NT2/D1 (cell line): ENCODE results near the gene RAP1A.

ENCODE experiments used
- DNase-seq: peaks from one replicate; pipeline ENCODE4 v3.0.0-alpha.2; 2011; ENCODE audit warnings: low read depth, low spot score
- H3K27me3 ChIP-seq: 2 replicates; pipeline ENCODE4 v1.6.0; 2011; ENCODE audit warnings: mild to moderate bottlenecking; ENCODE audit not compliant: insufficient read length, insufficient read depth
- H3K36me3 ChIP-seq: 2 replicates; pipeline ENCODE4 v1.6.1; 2011; ENCODE audit warnings: mild to moderate bottlenecking, low read length, mixed read lengths; ENCODE audit not compliant: insufficient read depth, insufficient read length
- H3K4me1 ChIP-seq: 2 replicates; pipeline ENCODE4 v1.5.1; 2011; ENCODE audit not compliant: insufficient read depth, insufficient read length
- H3K4me3 ChIP-seq: 2 replicates; pipeline ENCODE4 v1.5.1; 2011; ENCODE audit warnings: low read depth; ENCODE audit not compliant: insufficient read length
- H3K9ac ChIP-seq: 2 replicates; pipeline ENCODE4 v1.6.0; 2011; ENCODE audit warnings: low read depth; ENCODE audit not compliant: insufficient read length
- H3K9me3 ChIP-seq: 2 replicates; pipeline ENCODE4 v1.5.1; 2011; ENCODE audit warnings: mild to moderate bottlenecking, low read length; ENCODE audit not compliant: insufficient read depth
- SUZ12 ChIP-seq: IDR thresholded peaks from 2 replicates; pipeline ENCODE4 v1.6.1; 2011; ENCODE audit not compliant: insufficient read length, insufficient read depth; ENCODE audit errors: extremely low read depth
- YY1 ChIP-seq: IDR thresholded peaks from 2 replicates; pipeline ENCODE4 v1.6.1; 2011; ENCODE audit not compliant: insufficient read length, insufficient read depth
- ZNF274 ChIP-seq: IDR thresholded peaks from 2 replicates; pipeline ENCODE4 v1.6.1; 2011; ENCODE audit warnings: mild to moderate bottlenecking, low read depth, low read length

Gene RAP1A

DNA sequence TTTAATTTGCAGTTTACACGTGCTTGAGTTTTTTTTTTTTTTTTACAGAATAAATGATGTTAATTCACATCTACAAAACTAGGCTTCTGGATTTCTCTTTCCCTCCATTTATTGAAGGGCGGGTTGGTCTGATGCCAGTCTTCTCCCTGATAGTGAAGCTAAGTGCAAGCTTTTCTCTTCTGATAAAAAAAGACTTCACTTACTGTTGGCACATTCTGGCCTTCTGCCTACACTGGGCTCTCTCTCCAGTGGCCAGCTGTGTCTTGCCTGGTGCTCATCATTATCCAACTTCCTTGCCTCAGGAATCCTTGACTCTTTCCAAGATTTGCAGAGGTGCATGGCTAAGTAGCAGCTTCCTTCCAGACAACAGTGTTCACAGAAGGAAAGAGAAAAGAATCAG lies 7.6 kb upstream of the RAP1A start:
- Histone ChIP-seq H3K9ac (no peak overlapping the region), H3K36me3 (no peaks in the 10 kb centered on the region), H3K4me1 (no peaks in the 10 kb centered on the region), H3K9me3 (peaks cover 16% of the 10 kb centered on the region; the same call in 1 of the 2 replicates), H3K27me3 (no peaks in the 10 kb centered on the region), H3K4me3 (no peak overlapping the region)
- DNase-seq = no peak
- TF ChIP-seq YY1 (no peak), SUZ12 (no peak), ZNF274 (no peak)

DNA sequence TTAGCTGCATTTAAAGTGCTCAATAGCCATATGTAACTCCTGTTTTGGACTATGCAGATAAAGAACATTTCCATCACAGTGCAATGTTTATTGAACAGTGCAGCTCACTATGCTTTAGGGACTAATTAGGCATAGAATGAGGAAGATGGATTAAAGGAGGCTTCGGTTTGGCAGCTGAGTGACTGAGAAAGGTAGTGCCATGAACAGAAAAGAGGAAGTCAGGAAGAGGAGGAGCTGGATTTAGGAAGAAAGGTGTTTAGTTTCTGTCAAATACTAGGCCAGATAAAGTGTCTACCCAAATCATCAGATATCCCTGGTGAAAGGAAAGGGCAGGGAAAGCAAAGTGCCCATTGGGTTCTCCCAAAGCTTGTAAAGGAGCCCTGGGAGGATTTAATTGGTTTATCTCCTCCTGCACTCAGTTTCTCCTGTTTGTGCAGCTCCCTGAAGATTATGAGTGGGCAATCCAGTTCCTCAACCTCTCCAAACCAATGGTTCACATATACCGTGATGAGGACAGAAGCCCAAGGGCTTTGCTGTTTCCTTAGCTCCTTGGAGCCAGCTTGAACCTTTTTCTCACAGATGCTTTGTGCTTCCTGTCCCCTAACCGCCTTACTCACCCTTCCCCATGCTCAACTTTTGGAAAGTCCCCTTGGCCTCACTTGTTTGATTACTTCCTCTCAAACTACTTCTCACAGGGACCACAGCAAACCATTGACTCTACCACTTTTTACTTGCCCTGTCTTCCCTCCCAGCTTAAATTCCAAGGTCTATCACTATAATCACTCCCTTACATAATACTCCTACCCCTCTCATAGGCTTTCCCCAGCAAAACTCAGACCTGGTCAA lies 3.5 kb upstream of the RAP1A start:
- no peak overlapping the region for H3K9ac ChIP-seq
- no peaks in the 10 kb centered on the region for H3K4me1 ChIP-seq
- no peak overlapping the region for H3K4me3 ChIP-seq
- no peak for DNase-seq
- no peaks in the 10 kb centered on the region for H3K9me3 ChIP-seq
- no peaks in the 10 kb centered on the region for H3K36me3 ChIP-seq
- TF ChIP-seq YY1 (no peak), SUZ12 (no peak), ZNF274 (no peak)
- H3K27me3 ChIP-seq = no peaks in the 10 kb centered on the region

DNA sequence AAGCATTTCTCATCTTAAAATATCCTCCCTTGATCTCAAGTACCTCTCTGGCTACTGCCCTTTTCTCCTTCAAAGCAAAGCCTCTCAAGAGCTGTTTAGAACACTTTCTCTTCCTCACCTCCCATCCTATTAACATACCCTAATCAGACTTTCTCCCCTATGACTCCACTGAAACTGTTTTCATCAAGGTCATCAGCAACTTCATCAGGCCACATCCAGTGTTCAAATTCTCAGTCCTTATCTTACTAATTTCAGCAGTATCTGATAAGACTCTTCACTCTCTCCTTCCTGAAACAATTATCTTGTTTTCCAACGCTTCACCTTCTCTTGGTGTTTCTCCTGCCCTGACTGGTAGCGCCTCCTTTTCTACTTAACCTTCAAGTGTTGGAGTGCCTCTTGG lies 1.5 kb upstream of the RAP1A start:
- H3K36me3 ChIP-seq = peaks cover 4% of the 10 kb centered on the region
- TF ChIP-seq SUZ12 (no peak), ZNF274 (no peak), YY1 (no peak)
- no peaks in the 10 kb centered on the region for H3K27me3 ChIP-seq
- no peak overlapping the region for H3K4me3 ChIP-seq
- H3K9me3 ChIP-seq = no peaks in the 10 kb centered on the region
- no peak overlapping the region for H3K9ac ChIP-seq
- no peak for DNase-seq
- no peaks in the 10 kb centered on the region for H3K4me1 ChIP-seq

DNA sequence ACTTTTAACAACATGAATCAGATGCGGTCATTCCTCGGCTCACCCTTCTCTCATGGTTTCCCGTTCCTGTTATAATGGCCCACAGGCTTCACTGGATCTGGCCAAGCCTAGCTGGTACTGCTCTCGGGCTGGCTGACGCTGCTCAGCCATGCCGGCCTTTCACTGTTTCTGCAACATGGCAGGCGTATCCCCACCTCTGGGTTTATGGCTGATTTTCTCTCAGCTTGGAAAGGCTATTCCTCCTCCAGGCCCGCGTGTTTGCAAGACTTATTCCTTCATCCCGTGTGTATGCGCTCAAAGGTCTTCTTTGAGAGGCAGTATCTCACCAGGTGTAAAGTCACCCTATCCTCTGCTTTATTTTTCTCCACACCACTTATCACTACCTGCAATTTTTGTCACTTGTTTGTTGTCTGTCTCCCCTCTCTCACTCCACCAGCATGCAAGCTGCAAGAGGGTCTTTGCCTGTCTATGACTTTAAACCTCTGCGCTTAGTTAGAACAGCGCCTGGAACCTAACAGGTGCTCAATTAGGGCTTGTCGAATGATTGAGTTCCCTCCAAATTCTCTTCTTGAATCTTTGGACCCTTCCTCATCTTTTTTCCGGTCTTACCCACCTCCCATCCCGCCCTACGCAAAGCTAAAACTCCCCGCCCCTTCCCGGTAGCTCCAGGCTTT lies 491 bp upstream of the RAP1A start:
- DNase-seq = peak; percentile 2
- Histone ChIP-seq H3K9me3 (no peaks in the 10 kb centered on the region), H3K4me3 (peak overlapping the region; percentile 44), H3K36me3 (peaks cover 4% of the 10 kb centered on the region), H3K27me3 (no peaks in the 10 kb centered on the region), H3K9ac (peak overlapping the region; percentile 58), H3K4me1 (no peaks in the 10 kb centered on the region)
- no peak for TF ChIP-seq YY1

DNA sequence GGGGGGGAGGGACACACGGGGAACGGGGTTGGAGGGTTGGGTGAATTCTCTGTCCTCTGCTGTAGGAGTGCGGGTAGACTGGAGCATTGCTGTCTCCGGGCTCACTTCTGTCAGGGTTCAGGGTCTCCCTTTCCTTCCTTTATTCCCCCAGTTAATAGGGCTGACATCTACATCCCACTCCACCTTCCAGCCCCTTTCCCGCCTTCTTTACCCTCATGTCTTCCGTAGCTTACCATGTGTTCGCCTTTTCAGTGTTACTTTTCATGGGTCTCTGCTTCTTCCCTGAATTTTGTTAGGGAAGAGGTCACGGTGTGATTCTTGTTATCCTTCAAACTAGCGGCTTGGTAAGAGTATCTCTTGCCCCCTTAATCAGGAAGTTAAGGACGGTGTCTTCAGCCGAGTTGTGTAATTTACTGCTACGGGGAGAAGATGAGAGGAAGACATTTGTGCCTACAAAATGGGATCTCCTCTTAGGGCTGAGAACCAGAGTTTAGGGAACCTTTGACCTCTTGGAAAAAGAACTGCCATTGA lies 917 bp downstream of the RAP1A start:
- Histone ChIP-seq H3K36me3 (peaks cover 4% of the 10 kb centered on the region), H3K27me3 (no peaks in the 10 kb centered on the region), H3K4me3 (peak overlapping the region; percentile 85), H3K9ac (peak overlapping the region; percentile 93), H3K9me3 (no peaks in the 10 kb centered on the region), H3K4me1 (no peaks in the 10 kb centered on the region)
- no peak for TF ChIP-seq YY1
- TF ChIP-seq SUZ12 = no peak
- no peak for TF ChIP-seq ZNF274
- DNase-seq = peak; percentile 5

DNA sequence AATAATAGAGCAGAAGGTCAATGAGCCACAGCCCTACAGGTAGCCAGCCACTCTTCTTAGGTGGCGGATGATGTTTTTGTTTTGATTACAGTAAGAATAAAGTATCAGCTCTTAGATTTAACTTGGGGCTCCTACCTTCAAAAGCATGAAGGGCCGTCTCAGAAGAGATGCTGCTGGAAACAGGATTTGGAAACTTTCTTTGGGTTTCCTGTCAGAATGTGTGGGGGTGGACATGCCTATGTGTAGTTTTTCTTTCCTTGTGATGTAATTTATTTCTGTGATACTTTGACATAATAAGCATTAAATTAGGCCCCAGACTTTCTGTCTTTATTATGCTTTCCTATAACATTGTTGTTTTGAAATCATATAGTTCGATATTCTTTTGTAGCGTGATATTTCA lies 1.5 kb downstream of the RAP1A start:
- H3K4me3 ChIP-seq = peak overlapping the region; percentile 85
- H3K27me3 ChIP-seq = no peaks in the 10 kb centered on the region
- no peaks in the 10 kb centered on the region for H3K4me1 ChIP-seq
- H3K9ac ChIP-seq = peak overlapping the region; percentile 93
- TF ChIP-seq ZNF274 (no peak), YY1 (no peak), SUZ12 (no peak)
- no peak for DNase-seq
- no peaks in the 10 kb centered on the region for H3K9me3 ChIP-seq
- H3K36me3 ChIP-seq = peaks cover 4% of the 10 kb centered on the region

DNA sequence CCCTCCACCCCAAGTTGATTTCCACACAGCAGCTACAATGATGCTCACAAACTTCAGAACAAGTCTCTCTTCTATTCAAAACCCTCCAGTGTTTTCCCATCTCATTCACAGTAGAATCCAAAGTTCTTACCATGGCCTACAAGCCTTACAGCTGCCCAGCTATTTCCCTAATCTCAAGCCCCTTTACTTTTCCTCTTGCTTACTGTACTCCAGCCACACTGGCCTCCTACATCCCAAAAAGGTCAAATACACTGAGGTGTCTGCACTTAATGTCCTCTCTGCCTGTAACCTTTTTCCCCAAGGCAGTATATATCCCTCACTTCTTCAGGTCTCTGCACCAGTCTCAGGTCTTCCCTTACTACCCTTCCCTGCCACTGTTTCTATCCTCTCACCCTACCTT lies 2.6 kb downstream of the RAP1A start:
- H3K27me3 ChIP-seq = no peaks in the 10 kb centered on the region
- no peak overlapping the region for H3K4me3 ChIP-seq
- H3K9me3 ChIP-seq = no peaks in the 10 kb centered on the region
- TF ChIP-seq YY1 (no peak), ZNF274 (no peak), SUZ12 (no peak)
- H3K4me1 ChIP-seq = no peaks in the 10 kb centered on the region
- H3K36me3 ChIP-seq = peaks cover 4% of the 10 kb centered on the region
- no peak overlapping the region for H3K9ac ChIP-seq
- no peak for DNase-seq
